Mucosa of rectum (tissue), 2 donors: ENCODE data around the gene LPIN1.
A peak's percentile ranks its signal among the peaks of the same experiment; 100 is the strongest.

Source experiments
- H3K27ac ChIP-seq, 2 donors: one replicate each; pipeline ENCODE4 v1.7.0; 2013; ENCODE audit warnings: inconsistent platforms in 2 of 2, low read depth in 2 of 2, low read length in 2 of 2
- H3K27me3 ChIP-seq, 2 donors: one replicate each; pipeline ENCODE4 v1.7.0; 2013; ENCODE audit warnings: low read length in 2 of 2; ENCODE audit not compliant: control insufficient read depth in 2 of 2, insufficient read depth in 2 of 2
- H3K36me3 ChIP-seq, 2 donors: one replicate each; pipeline ENCODE4 v1.7.0; 2013; ENCODE audit warnings: low read length in 2 of 2; ENCODE audit not compliant: control insufficient read depth in 2 of 2, insufficient read depth in 2 of 2
- H3K4me1 ChIP-seq, 2 donors: one replicate each; pipeline ENCODE4 v1.7.0; 2013; ENCODE audit warnings: low read length in 2 of 2, mild to moderate bottlenecking in 1 of 2; ENCODE audit not compliant: control insufficient read depth in 2 of 2, insufficient read depth in 2 of 2
- H3K4me3 ChIP-seq, 2 donors: one replicate each; pipeline ENCODE4 v1.7.0; 2013; ENCODE audit warnings: low read length in 2 of 2
- H3K9ac ChIP-seq, 2 donors: one replicate each; pipeline ENCODE4 v1.7.0; 2013; ENCODE audit warnings: low read length in 2 of 2, low read depth in 1 of 2, mild to moderate bottlenecking in 1 of 2
- H3K9me3 ChIP-seq, 2 donors: one replicate each; pipeline ENCODE4 v1.7.0; 2013; ENCODE audit warnings: low read length in 2 of 2; ENCODE audit not compliant: control insufficient read depth in 2 of 2
- donor health status: healthy.
- donor health status: Normal muscosa, but diverticular disease.

Gene LPIN1

GRCh38 chr2:11743846-11744553 is 2.4 kb upstream of the LPIN1 start:
- H3K9me3 ChIP-seq: no peaks in the 10 kb centered on the region
- no peaks in the 10 kb centered on the region for H3K36me3 ChIP-seq
- peaks cover 22 to 27% of the 10 kb centered on the region in 2 donors for H3K4me1 ChIP-seq
- no peaks in the 10 kb centered on the region for H3K27me3 ChIP-seq
- peak overlapping the region in 1 of 2 donors; percentile 24 for H3K4me3 ChIP-seq
- peak overlapping the region; percentile 51 to 56 for H3K27ac ChIP-seq
- H3K9ac ChIP-seq: peak overlapping the region in 1 of 2 donors; percentile 44

GRCh38 chr2:11744631-11745394 is 1.6 kb upstream of the LPIN1 start:
- Histone ChIP-seq H3K9ac (peak overlapping the region in 1 of 2 donors; percentile 44), H3K36me3 (no peaks in the 10 kb centered on the region), H3K27ac (peak overlapping the region; percentile 51 to 56)

GRCh38 chr2:11745613-11746375 is 638 bp upstream of the LPIN1 start:
- Histone ChIP-seq H3K4me1 (peaks cover 30 to 35% of the 10 kb centered on the region in 2 donors), H3K9ac (peak overlapping the region; percentile 20 to 44), H3K27ac (peak overlapping the region; percentile 49 to 58), H3K36me3 (no peaks in the 10 kb centered on the region), H3K27me3 (no peaks in the 10 kb centered on the region), H3K9me3 (no peaks in the 10 kb centered on the region), H3K4me3 (peak overlapping the region; percentile 26 to 57)

More at GRCh38 chr2:11744631-11745394, 1.6 kb upstream of the LPIN1 start:
- no peak overlapping the region for H3K4me3 ChIP-seq
- no peaks in the 10 kb centered on the region for H3K9me3 ChIP-seq
- peaks cover 28 to 30% of the 10 kb centered on the region in 2 donors for H3K4me1 ChIP-seq
- no peaks in the 10 kb centered on the region for H3K27me3 ChIP-seq

- peaks cover 30 to 41% of the 10 kb centered on the region in 2 donors for H3K4me1 ChIP-seq
- peak overlapping the region; percentile 81 to 87 for H3K27ac ChIP-seq
- H3K27me3 ChIP-seq: no peaks in the 10 kb centered on the region
- H3K9me3 ChIP-seq: no peaks in the 10 kb centered on the region
- H3K9ac ChIP-seq: peak overlapping the region; percentile 76 to 91
- peak overlapping the region; percentile 66 to 82 for H3K4me3 ChIP-seq
- H3K36me3 ChIP-seq: no peaks in the 10 kb centered on the region
Observed at GRCh38 chr2:11746807-11747459, 501 bp downstream of the LPIN1 start.

GRCh38 chr2:11748018-11748860 is 1.8 kb downstream of the LPIN1 start:
- Histone ChIP-seq H3K4me3 (peak overlapping the region in 1 of 2 donors; percentile 82), H3K27ac (peak overlapping the region; percentile 81 to 87), H3K36me3 (no peaks in the 10 kb centered on the region), H3K27me3 (no peaks in the 10 kb centered on the region), H3K4me1 (peaks cover 36 to 47% of the 10 kb centered on the region in 2 donors), H3K9me3 (no peaks in the 10 kb centered on the region), H3K9ac (peak overlapping the region; percentile 76 to 91)

GRCh38 chr2:11748861-11749645 is 2.6 kb downstream of the LPIN1 start:
- H3K36me3 ChIP-seq: no peaks in the 10 kb centered on the region
- H3K4me1 ChIP-seq: peaks cover 43 to 55% of the 10 kb centered on the region in 2 donors
- H3K4me3 ChIP-seq: peak overlapping the region in 1 of 2 donors; percentile 82
- no peaks in the 10 kb centered on the region for H3K9me3 ChIP-seq
- peak overlapping the region in 1 of 2 donors; percentile 91 for H3K9ac ChIP-seq
- peak overlapping the region; percentile 46 to 87 for H3K27ac ChIP-seq
- no peaks in the 10 kb centered on the region for H3K27me3 ChIP-seq

- Histone ChIP-seq H3K9ac (peak overlapping the region in 1 of 2 donors; percentile 91), H3K36me3 (no peaks in the 10 kb centered on the region), H3K4me1 (peaks cover 48 to 56% of the 10 kb centered on the region in 2 donors), H3K9me3 (no peaks in the 10 kb centered on the region), H3K27ac (peak overlapping the region; percentile 57 to 87), H3K4me3 (no peak overlapping the region), H3K27me3 (no peaks in the 10 kb centered on the region)
Observed at GRCh38 chr2:11749646-11750349, 3.4 kb downstream of the LPIN1 start.

- Histone ChIP-seq H3K9me3 (no peaks in the 10 kb centered on the region), H3K4me3 (no peak overlapping the region), H3K9ac (peak overlapping the region in 1 of 2 donors; percentile 29), H3K36me3 (no peaks in the 10 kb centered on the region), H3K4me1 (peaks cover 48 to 57% of the 10 kb centered on the region in 2 donors), H3K27ac (peak overlapping the region; percentile 57 to 87), H3K27me3 (no peaks in the 10 kb centered on the region)
Observed at GRCh38 chr2:11750422-11750821, 4.0 kb downstream of the LPIN1 start.
